LNCAP (cell line): ENCODE results near the gene F10.

ENCODE experiments used
- CTCF ChIP-seq: fragments of 450-650 bp; IDR thresholded peaks from 2 replicates; pipeline ENCODE4 v1.5.1; 2017; ENCODE audit warnings: mild to moderate bottlenecking

F10 gene

GRCh38 chr13:113192279-113192678 lies 69.7 kb downstream of the F10 start:
- no peak for TF ChIP-seq CTCF

GRCh38 chr13:113192902-113193301 lies 70.3 kb downstream of the F10 start:
- TF ChIP-seq CTCF, result no peak

GRCh38 chr13:113195360-113195759 lies 72.8 kb downstream of the F10 start:
- no peak for TF ChIP-seq CTCF

- TF ChIP-seq CTCF, result no peak
Measured at GRCh38 chr13:113196970-113197737, 74.6 kb downstream of the F10 start.
